GM19023 (cell line): Measurements from ENCODE around the gene ATP10B.
"Not testable (repeated sequence)": the region's sequence is repeated elsewhere in the genome, so short reads cannot be mapped to it uniquely, and the experiment has no call there.

Experiments used
- ATAC-seq: cut with Tn5 transposase; IDR thresholded peaks from one replicate; pipeline ENCODE4 v1.9.1; 2021; ENCODE audit warnings: mild to moderate bottlenecking, moderate library complexity; ENCODE audit not compliant: unreplicated experiment

The ATP10B gene

GRCh38 chr5:160852049-160852448 is at the start of gene ATP10B:
Gene ATP10B, minus strand, starts transcription at chr5:160852211. Its CDS starts 164,137 bp downstream, at chr5:160688074.
- no peak for ATAC-seq

DNA sequence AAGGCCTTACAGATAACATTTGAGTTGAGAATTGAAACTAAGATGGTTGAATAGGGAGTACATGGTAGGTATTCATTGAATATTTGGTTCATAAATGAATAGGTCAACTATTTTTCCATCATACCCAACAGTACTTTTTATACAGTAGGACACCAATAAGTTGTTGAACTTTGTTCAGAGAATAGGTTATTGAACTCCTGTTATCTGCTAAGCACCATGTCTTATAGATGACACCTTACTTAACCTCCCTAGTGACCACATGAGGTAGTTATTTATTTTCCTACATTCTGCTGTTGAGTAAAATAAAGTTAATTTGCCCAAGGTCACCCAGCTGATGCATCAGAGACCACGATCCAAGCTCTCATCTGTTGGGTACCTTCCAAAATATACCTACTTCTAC is 49.6 kb upstream of the ATP10B start:
- ATAC-seq, result no peak

- ATAC-seq, result no peak
These were observed 47.7 kb upstream of the ATP10B start for GRCh38 chr5:160899735-160900134.

DNA sequence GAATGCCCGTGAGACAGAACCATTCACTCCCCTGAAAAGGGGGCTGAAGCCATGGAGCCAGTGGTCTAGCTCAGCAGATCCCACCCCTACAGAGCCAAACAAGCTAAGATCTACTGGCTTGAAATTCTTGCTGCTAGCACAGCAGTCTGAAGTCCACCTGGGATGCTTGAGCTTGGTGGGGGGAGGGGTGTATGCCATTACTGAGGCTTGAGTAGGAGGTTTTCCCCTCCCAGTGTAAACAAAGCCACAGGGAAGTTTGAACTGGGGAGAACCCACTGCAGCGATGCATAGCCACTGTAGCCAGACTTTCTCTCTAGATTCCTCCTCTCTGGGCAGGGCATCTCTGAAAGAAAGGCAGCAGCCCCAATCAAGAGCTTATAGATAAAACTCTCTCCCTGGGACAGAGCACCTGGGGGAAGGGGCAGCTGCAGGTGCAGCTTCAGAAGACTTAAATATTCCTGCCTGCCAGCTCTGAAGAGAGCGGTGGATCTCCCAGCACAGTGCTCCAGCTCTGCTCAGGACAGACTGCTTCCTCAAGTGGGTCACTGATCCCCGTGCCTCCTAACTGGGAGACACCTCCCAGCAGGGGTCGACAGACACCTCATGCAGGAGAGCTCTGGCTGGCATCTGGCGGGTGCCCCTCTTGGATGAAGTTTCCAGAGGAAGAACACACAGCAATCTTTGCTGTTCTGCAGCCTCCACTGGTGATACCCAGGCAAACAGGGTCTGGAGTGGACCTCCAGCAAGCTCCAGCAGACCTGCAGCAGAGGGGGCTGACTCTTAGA is 41.4 kb upstream of the ATP10B start:
- not testable (repeated sequence) for ATAC-seq

DNA sequence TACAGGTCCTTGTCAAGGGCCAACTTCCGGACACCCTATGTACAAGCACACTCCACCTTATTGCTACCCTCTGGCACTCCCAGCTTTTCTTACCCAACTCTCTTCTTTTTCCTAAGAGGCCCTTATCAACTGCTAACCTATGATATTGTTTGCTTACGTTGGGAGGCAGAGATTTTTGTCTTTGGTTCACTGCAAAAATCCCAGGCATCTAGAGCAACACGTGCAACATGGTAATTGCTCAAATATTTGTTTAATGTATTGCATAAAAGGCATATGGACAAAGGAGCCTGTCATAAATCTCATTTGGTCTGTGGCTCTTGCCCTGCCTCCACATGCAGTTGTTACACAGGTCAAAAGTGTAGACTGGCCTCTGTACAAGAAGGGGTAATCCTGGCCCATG is 35.8 kb upstream of the ATP10B start:
- no peak for ATAC-seq

DNA sequence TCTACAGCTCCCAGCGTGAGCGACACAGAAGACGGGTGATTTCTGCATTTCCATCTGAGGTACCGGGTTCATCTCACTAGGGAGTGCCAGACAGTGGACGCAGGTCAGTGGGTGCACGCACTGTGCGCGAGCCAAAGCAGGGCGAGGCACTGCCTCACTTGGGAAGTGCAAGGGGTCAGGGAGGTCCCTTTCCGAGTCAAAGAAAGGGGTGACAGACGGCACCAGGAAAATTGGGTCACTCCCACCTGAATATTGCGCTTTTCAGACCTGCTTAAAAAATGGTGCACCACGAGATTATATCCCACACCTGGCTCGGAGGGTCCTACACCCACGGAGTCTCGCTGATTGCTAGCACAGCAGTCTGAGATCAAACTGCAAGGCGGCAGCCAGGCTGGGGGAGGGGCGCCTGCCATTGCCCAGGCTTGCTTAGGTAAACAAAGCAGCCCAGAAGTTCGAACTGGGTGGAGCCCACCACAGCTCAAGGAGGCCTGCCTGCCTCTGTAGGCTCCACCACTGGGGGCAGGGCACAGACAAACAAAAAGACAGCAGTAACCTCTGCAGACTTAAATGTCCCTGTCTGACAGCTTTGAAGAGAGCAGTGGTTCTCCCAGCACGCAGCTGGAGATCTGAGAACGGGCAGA is 21.7 kb upstream of the ATP10B start:
- not testable (repeated sequence) for ATAC-seq

- ATAC-seq, result no peak
These were observed 18.0 kb upstream of the ATP10B start for GRCh38 chr5:160869989-160870521.

DNA sequence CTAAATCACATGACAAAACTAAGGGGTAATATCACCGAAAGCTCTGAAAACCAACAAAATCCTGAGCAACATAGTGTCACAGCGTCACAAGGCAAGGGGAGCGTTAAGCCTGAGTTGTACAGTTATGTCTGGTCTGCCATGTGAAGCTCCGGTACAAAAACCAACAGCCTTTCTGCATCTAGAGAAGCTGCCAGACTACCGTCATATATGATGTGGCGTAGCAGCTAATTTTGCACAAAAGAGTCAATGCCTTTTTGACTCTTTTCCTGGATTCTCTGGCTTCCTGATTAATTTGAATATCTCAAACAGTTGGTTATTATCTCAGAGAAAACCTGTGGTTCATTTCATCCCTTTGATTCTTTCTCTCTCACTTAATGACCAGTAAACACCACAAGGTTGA is 16.0 kb upstream of the ATP10B start:
- ATAC-seq, result no peak

DNA sequence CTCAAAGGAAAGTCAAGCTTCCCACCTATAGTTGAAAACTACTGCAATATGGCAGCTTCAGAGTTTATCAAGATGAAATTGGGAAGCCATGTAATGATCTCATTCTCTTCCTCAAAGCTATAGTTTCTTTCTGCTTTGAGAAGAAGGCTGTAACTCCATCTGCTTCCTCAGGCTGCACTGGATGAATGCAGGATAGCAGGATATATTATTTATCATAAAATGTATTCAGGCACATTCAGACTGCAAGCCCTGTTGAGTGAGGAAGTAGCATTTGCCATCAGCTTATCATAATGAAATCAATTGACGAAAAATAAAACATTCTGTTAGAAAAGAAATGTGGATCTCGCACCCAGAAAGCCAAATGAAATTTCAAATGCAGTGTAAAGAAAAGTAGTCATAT is 560 bp downstream of the ATP10B start:
- no peak for ATAC-seq

DNA sequence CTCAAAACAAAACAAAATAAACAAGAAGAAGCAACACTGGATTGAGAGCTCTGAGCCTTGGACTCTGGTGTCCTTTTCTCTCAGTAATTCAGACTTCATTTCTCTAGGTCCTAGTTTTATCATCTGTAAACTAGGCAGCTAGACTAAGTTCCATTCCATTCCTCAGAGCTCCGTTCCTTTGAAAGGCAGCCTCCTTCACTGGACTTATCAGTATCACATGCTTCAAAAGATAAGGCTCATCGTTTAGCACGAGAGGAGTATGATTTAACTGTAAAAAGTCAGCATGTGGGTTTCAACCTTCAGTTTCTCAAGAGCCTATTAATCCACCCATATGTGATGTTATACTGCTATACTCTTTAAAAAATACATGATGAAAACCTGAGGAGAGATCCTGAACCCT is 1.6 kb downstream of the ATP10B start:
- ATAC-seq, result no peak

DNA sequence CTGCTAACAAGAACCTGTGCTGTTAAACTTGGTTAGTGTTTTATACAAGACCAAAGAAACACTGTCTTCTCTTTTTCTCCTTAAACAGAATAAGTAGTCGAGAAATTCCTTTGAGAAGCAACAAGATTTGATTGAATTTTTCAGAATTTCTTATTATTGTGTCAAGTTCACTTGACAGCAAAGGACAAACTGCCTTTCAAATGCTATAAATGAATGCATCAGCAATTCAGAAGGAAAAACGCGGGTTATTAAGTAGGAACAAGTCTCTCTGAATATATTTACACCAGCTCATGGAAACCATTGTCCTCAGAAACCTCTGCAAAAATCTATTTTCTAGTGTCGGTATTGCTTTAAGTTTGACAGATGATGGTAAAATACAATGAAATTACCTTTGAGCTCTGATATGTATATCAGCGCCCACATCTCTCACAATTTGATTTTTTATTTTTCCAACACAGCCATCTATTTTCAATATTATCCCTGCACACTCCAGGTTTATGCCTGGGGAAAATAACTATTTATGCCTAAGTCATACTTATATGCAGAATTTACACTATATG is 4.4 kb downstream of the ATP10B start:
- ATAC-seq, result no peak

GRCh38 chr5:160846642-160847041 is 5.4 kb downstream of the ATP10B start:
- ATAC-seq, result no peak

DNA sequence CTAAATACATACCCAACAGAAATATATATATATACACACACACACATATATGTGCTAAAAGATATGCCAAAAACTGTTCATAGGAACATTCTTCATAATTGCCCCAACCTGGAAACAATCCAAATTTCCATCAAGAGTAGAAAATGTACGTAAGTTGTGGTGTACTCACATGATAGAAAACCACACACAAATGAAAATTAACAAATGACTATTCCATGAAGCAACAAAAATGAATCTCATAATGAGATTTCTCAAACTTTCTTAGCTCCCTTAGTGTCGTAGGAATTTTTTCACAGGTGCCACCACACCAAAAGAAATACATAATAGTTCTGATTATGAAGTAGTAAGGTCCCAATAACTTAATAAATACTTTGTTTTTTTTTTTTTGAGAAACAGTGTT is 7.8 kb downstream of the ATP10B start:
- ATAC-seq, result no peak

- ATAC-seq, result peak; percentile 93
These were observed 8.8 kb downstream of the ATP10B start for GRCh38 chr5:160843240-160843639.

DNA sequence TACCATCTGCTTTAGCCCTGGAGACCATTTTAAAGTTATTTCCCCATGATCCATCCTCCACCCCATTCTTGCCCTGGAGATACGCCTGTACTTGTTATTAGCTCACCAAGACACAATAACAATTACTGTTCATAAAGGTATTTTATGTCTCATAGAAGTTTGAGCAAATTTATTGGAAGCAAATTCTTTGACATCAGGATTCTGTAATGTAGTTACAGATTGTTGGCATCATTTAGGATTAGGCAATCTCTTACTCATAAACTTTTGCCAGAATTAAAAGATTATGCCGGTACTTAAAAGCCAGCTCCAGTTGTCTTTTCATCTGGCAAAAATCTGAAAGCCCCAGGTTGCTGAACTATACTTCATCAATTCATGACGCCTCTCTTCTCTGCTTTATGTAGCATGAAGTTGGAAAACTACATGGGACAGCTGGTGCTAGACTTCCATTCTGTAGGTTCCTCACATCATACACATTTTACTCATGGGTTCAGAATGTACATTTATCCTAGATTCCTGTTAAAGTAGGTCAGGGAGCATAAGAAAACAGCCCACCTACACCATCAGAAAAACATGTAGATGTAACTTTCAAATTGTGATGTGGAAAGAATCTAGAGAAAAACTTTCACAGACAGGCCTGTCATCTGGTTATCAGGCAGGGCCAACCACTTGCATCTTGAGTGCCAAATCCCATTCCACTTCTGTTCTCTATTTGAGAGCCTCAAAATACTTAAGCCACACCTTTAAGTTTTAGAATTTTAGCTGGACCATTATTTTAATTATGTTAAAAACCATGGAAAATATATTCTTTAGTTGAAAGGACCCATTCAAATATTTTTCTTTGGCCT is 14.0 kb downstream of the ATP10B start:
- no peak for ATAC-seq

DNA sequence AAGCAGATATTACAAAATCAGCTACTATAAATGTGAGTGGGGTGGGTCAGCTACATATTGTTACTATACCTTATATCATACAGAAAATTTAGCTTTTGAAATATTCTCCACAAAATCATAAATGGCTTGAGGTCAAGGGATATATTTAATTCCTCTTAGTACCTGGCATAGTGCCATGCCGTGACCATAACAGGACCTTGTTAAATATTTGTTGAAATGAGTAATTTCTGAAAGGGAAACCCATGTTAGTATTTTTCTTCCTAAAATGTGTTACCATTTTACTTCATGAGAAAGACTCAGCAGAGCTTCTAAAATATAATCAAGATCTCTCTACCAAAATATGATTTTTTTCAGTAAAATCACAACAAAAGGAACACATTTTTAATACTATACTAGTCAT is 14.8 kb downstream of the ATP10B start:
- ATAC-seq, result no peak

- no peak for ATAC-seq
These were observed 16.0 kb downstream of the ATP10B start for GRCh38 chr5:160835818-160836528.

GRCh38 chr5:160835376-160835775 is 16.6 kb downstream of the ATP10B start:
- no peak for ATAC-seq

GRCh38 chr5:160833806-160834205 is 18.2 kb downstream of the ATP10B start:
- no peak for ATAC-seq

- ATAC-seq, result no peak
These were observed 20.2 kb downstream of the ATP10B start for GRCh38 chr5:160831801-160832200.
